ENCODE results near the gene BTAF1.

DNA sequence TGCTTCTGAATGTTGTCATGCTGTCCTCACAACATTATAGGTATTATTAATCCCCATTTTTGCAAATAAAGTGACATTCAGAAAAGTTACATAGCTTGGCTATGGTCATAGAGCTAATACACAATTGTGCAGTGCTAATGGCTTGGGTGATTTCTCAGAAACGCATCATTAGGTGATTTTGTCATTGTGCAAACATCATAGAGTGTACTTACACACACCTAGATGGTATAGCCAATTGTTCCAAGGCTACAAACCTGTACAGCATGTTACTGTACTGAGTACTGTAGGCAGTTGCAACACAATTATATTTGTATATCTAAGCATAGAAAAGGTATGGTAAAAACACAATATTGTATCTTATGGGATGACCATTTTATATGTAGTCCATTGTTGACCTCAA lies 91.0 kb downstream of the BTAF1 start:
- TF ChIP-seq, protein P1, sequence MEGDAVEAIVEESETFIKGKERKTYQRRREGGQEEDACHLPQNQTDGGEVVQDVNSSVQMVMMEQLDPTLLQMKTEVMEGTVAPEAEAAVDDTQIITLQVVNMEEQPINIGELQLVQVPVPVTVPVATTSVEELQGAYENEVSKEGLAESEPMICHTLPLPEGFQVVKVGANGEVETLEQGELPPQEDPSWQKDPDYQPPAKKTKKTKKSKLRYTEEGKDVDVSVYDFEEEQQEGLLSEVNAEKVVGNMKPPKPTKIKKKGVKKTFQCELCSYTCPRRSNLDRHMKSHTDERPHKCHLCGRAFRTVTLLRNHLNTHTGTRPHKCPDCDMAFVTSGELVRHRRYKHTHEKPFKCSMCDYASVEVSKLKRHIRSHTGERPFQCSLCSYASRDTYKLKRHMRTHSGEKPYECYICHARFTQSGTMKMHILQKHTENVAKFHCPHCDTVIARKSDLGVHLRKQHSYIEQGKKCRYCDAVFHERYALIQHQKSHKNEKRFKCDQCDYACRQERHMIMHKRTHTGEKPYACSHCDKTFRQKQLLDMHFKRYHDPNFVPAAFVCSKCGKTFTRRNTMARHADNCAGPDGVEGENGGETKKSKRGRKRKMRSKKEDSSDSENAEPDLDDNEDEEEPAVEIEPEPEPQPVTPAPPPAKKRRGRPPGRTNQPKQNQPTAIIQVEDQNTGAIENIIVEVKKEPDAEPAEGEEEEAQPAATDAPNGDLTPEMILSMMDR (IDR thresholded peaks at IDR 0.05; ENCODE audit: poor library complexity), result no peak
- no peak for TF ChIP-seq EZH2phosphoT487 (IDR thresholded peaks at IDR 0.05; ENCODE audit: low read depth, severe bottlenecking, unreplicated experiment)
- TF ChIP-seq EZH2 (IDR thresholded peaks at IDR 0.05; ENCODE audit: borderline replicate concordance), result no peak

Data from hepatocyte (in vitro differentiated cells).